ENCODE results near the gene GOLGA6L2. TPM values are rescaled to one million over a fixed set of nuclear protein-coding genes. Genes with fewer than 3 reads are reported as not detected.

Gene GOLGA6L2, protein sequence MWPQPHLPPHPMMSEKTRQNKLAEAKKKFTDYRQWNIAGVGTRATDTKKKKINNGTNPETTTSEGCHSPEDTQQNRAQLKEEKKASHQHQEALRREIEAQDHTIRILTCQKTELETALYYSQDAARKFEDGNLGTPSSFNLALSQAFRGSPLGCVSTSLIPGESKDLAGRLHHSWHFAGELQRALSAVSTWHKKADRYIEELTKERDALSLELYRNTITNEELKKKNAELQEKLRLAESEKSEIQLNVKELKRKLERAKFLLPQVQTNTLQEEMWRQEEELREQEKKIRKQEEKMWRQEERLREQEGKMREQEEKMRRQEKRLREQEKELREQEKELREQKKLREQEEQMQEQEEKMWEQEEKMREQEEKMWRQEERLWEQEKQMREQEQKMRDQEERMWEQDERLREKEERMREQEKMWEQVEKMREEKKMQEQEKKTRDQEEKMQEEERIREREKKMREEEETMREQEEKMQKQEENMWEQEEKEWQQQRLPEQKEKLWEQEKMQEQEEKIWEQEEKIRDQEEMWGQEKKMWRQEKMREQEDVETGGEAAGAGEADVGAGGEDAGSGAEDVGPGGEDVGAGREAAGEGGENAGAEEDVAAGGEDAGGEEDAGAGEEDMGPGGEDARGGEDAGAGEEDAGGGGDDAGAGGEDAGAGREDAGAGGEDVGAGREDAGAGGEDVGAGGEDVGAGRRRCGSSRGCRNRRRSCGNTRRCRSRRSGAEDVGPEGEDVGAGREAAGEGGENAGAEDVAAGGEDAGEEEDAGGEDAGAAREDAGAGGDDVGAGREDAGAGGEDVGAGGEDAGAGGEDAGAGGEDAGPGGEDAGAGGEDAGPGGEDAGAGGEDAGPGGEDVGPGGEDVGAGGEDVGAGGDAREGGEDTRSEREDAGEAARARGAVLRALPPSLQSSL
- total RNA-seq (2022; extraction: Qiagen RNA extraction), result not detected in 5 replicates

DNA sequence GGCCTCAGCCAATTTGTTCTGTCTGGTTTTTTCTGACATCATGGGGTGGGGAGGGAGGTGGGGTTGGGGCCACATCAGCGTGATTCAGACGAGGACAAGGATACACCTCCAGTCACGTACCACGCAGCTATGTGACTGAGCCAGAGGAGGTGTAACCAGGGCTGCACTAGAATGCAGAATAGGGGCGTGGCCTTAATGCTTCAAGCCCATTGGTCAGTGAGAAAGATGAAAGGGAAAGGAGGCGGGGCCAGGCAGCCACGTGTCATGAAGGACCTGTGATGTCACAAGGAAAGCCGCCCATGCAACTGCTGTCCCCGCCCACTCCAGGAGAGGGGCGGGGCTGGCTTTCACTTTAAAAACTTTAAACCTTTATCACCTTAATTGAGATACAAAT, at the start of gene GOLGA6L2:
GOLGA6L2 (minus strand) TSS at position 137 of the 394 bp plus-strand sequence; CDS start at position 75, 62 bp downstream.

Other genes starting within 250 kb of the GOLGA6L2 start
- gene GOLGA6L26, start 113.0 kb downstream of the GOLGA6L2 start, total RNA-seq (2022; extraction: Qiagen RNA extraction), result not detected in 5 replicates
- 0.09 to 0.18 TPM (median 0.11 TPM) in 5 replicates for gene GOLGA8S, start 92.5 kb downstream of the GOLGA6L2 start, total RNA-seq (2022; extraction: Qiagen RNA extraction)
- 1.1 to 2.1 TPM (median 1.9 TPM) in 5 replicates for gene MKRN3, start 118.4 kb upstream of the GOLGA6L2 start, total RNA-seq (2022; extraction: Qiagen RNA extraction)
- not detected in 5 replicates for gene MAGEL2, start 200.6 kb upstream of the GOLGA6L2 start, total RNA-seq (2022; extraction: Qiagen RNA extraction)
- 0.07 to 0.10 TPM (median 0.08 TPM) in 5 replicates for gene NDN, start 240.1 kb upstream of the GOLGA6L2 start, total RNA-seq (2022; extraction: Qiagen RNA extraction)